AG04450 (cell line): ENCODE measurements around the gene SLC9A2. TPM values are rescaled to one million over a fixed set of nuclear protein-coding genes. Genes with fewer than 3 reads are reported as not detected.

Experiments
- CTCF ChIA-PET: fragments of 300-600, 350-600 bp; formaldehyde crosslinking; extraction: SDS; loops from one replicate; lab custom pipeline; 2022; ENCODE audit warnings: antibody characterized with exemption, inconsistent platforms; lab: Charles Lee
- POLR2A ChIA-PET: fragments of 350-600 bp; formaldehyde crosslinking; extraction: SDS; loops from one replicate; lab custom pipeline; 2021; ENCODE audit warnings: antibody characterized with exemption, inconsistent platforms; lab: Yijun Ruan, JAX
- DNase-seq: peaks from one replicate; pipeline ENCODE4 v3.0.0-alpha.2; 2011; ENCODE audit warnings: low read depth, low spot score
- H3K27ac ChIP-seq: one replicate; pipeline ENCODE4 v1.5.1; 2012; ENCODE audit warnings: low read depth, low read length, control low read depth
- H3K27me3 ChIP-seq: one replicate; pipeline ENCODE4 v1.6.0; 2012; ENCODE audit warnings: low read length; ENCODE audit not compliant: control insufficient read depth, insufficient read depth
- H3K4me3 ChIP-seq: 2 replicates; pipeline ENCODE4 v1.5.1; 2011; ENCODE audit warnings: mild to moderate bottlenecking, low read depth, low read length, control low read depth
- H3K9me3 ChIP-seq: 2 replicates; pipeline ENCODE4 v1.5.1; 2012; ENCODE audit warnings: low read length; ENCODE audit not compliant: control insufficient read depth, insufficient read depth
- polyA plus RNA-seq: library from polyadenylated mRNA; depleted of rRNA; stranded (reverse); fragments of >200 nt; gene quantifications from 2 replicates; pipeline ENCODE4 v1.2.3, GENCODE V29; 2011
- TF ChIP-seq, protein P1 (sequence below): IDR thresholded peaks from 2 replicates; pipeline ENCODE4 v1.5.1; 2011; ENCODE audit warnings: low read depth, low read length, control low read depth, inconsistent platforms

Gene SLC9A2
- polyA plus RNA-seq, 1 experiment, result not detected

DNA sequence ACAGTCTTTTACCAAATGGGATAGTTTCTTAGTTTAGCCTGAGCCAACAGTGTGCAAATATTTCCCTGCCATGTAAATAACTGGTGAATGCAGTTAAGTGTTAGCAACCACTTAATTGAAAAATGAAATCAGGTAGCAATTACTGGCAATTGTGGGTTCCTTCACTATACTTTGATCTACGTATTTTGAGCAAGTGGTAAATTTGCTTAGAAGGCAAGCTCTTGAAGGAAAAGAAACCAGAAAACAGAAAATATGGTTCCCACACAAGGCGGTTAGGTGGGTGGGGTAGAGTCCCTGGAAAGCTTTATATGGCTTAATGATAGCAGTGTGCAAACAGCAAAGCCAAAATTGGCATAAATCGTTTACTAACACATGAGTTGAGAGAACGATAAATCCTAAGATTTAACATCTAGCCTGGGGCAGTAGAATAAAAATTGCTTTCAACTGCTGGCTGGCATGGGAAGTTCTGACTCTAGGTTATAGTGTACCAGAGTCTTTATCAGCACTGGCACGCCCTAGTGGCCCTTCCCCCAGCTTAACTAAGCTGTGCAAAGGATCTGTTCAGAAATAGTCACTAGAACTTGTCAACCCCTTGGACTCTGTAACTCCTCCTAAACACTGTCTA is 17.0 kb downstream of the SLC9A2 start:
- Histone ChIP-seq H3K9me3 (no peaks in the 10 kb centered on the region), H3K27ac (no peak overlapping the region), H3K27me3 (no peaks in the 10 kb centered on the region), H3K4me3 (no peak overlapping the region)
- no peak for DNase-seq
- POLR2A ChIA-PET, result no interaction called here
- TF ChIP-seq, protein P1, sequence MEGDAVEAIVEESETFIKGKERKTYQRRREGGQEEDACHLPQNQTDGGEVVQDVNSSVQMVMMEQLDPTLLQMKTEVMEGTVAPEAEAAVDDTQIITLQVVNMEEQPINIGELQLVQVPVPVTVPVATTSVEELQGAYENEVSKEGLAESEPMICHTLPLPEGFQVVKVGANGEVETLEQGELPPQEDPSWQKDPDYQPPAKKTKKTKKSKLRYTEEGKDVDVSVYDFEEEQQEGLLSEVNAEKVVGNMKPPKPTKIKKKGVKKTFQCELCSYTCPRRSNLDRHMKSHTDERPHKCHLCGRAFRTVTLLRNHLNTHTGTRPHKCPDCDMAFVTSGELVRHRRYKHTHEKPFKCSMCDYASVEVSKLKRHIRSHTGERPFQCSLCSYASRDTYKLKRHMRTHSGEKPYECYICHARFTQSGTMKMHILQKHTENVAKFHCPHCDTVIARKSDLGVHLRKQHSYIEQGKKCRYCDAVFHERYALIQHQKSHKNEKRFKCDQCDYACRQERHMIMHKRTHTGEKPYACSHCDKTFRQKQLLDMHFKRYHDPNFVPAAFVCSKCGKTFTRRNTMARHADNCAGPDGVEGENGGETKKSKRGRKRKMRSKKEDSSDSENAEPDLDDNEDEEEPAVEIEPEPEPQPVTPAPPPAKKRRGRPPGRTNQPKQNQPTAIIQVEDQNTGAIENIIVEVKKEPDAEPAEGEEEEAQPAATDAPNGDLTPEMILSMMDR, result no peak
- CTCF ChIA-PET, result no interaction called here

GRCh38 chr2:102637358-102637757 is 18.0 kb downstream of the SLC9A2 start:
- TF ChIP-seq, protein P1, result no peak
- ChIA-PET POLR2A (no interaction called here), CTCF (interaction anchor here (0.9 kb wide), 1 partner anchor 22 kb away, joined by 4 read pairs; no protein-coding TSS in a partner anchor)
- Histone ChIP-seq H3K9me3 (no peaks in the 10 kb centered on the region), H3K27me3 (no peaks in the 10 kb centered on the region), H3K27ac (no peak overlapping the region), H3K4me3 (no peak overlapping the region)
- no peak for DNase-seq

GRCh38 chr2:102639429-102639828 is 20.1 kb downstream of the SLC9A2 start:
- Histone ChIP-seq H3K27ac (no peak overlapping the region), H3K4me3 (no peak overlapping the region), H3K27me3 (no peaks in the 10 kb centered on the region), H3K9me3 (no peaks in the 10 kb centered on the region)
- DNase-seq, result no peak
- POLR2A ChIA-PET, result no interaction called here
- CTCF ChIA-PET, result no interaction called here
- TF ChIP-seq, protein P1, result no peak

DNA sequence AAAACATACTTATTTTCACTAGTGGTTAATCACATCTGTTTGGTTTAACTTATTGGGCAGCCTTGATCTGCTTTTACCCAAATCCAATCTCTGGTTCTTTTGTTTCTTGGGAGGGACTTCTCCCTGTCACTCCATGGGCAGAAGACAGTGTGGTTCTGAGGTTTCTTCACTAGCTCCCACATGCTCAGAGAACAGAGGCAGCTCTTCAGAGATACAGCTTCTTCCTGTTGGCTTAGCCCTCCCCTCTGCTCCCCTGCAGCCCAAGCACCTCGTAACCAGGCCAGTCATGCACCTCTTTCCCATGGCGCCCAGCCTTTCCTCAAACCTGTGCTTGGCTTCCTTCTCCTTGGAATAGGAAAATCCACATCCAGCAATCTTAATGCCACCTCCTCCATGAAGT is 32.8 kb downstream of the SLC9A2 start:
- no peak for DNase-seq
- no peak overlapping the region for H3K27ac ChIP-seq
- TF ChIP-seq, protein P1, result no peak
- H3K4me3 ChIP-seq, result no peak overlapping the region
- H3K9me3 ChIP-seq, result no peaks in the 10 kb centered on the region
- ChIA-PET POLR2A (no interaction called here), CTCF (no interaction called here)
- H3K27me3 ChIP-seq, result no peaks in the 10 kb centered on the region

GRCh38 chr2:102657770-102658169 is 38.4 kb downstream of the SLC9A2 start:
- no peak overlapping the region for H3K27ac ChIP-seq
- TF ChIP-seq, protein P1, result no peak
- CTCF ChIA-PET, result interaction anchor here (1.2 kb wide), 1 partner anchor 24 kb away, joined by 4 read pairs; no protein-coding TSS in a partner anchor
- H3K4me3 ChIP-seq, result no peak overlapping the region
- no peaks in the 10 kb centered on the region for H3K9me3 ChIP-seq
- DNase-seq, result no peak
- POLR2A ChIA-PET, result no interaction called here
- no peaks in the 10 kb centered on the region for H3K27me3 ChIP-seq
